IMR-90 (cell line): ENCODE results near the gene MBTPS1. TPM values are rescaled to one million over a fixed set of nuclear protein-coding genes. Genes with fewer than 3 reads are reported as not detected.

Experiments
- ATAC-seq: fragments of 200-7000 bp; cut with Tn5 transposase; 2 replicates; pipeline ENCODE4 v1.9.1; 2020; ENCODE audit warnings: low read depth, mild to moderate bottlenecking, moderate library complexity
- BruUV-seq: library from RNA; stranded (reverse); fragments of 400-500 nt; replicated peaks from 2 replicates; lab custom pipeline; 2021; lab: Mats Ljungman, UMichigan
- CTCF ChIA-PET: fragments of 300-600 bp; formaldehyde crosslinking; extraction: SDS; loops from one replicate; lab custom pipeline; 2021; ENCODE audit warnings: antibody characterized with exemption; lab: Yijun Ruan, JAX
- POLR2A ChIA-PET: fragments of 300-600 bp; sonication (Branson Sonifier 250); formaldehyde crosslinking; loops from one replicate; lab custom pipeline; 2022; ENCODE audit warnings: antibody characterized with exemption; ENCODE audit not compliant: unreplicated experiment; lab: Charles Lee
- DNase-seq: peaks from one replicate; pipeline ENCODE4 v3.0.0; 2013
- H2AFZ ChIP-seq: replicated peaks from 2 replicates; pipeline ENCODE3; 2013; ENCODE audit warnings: low read length, mild to moderate bottlenecking; ENCODE audit not compliant: poor library complexity
- H2AK5ac ChIP-seq: 2 replicates; pipeline ENCODE4 v1.6.1; 2013; ENCODE audit warnings: low read depth, low read length, inconsistent platforms
- H2AK9ac ChIP-seq: replicated peaks from 2 replicates; pipeline ENCODE3; 2013; ENCODE audit warnings: mild to moderate bottlenecking, low read depth, low read length, moderate library complexity; ENCODE audit not compliant: poor library complexity
- H2BK120ac ChIP-seq: 2 replicates; pipeline ENCODE4 v1.6.1; 2013; ENCODE audit warnings: low read depth, low read length, inconsistent platforms
- H2BK15ac ChIP-seq: 3 replicates; pipeline ENCODE4 v1.6.1; 2013; ENCODE audit warnings: low read depth, low read length, inconsistent platforms
- H2BK20ac ChIP-seq: 2 replicates; pipeline ENCODE4 v1.6.1; 2013; ENCODE audit warnings: low read depth, mild to moderate bottlenecking, inconsistent platforms, low read length, moderate library complexity
- H2BK5ac ChIP-seq: 2 replicates; pipeline ENCODE4 v1.6.1; 2013; ENCODE audit warnings: mild to moderate bottlenecking, low read depth, low read length, inconsistent platforms; ENCODE audit not compliant: poor library complexity, severe bottlenecking
- H3K14ac ChIP-seq: replicated peaks from 2 replicates; pipeline ENCODE4 v1.6.1; 2013; ENCODE audit warnings: low read depth, low read length, inconsistent platforms
- H3K18ac ChIP-seq: 2 replicates; pipeline ENCODE4 v1.6.1; 2013; ENCODE audit warnings: low read depth, low read length, control low read depth
- H3K23ac ChIP-seq: 2 replicates; pipeline ENCODE4 v1.6.1; 2013; ENCODE audit warnings: low read depth, low read length, inconsistent platforms
- H3K27ac ChIP-seq: 2 replicates; pipeline ENCODE4 v1.5.1; 2013; ENCODE audit warnings: mild to moderate bottlenecking, control low read depth, low read length; ENCODE audit not compliant: insufficient read depth
- H3K27me3 ChIP-seq: 2 replicates; pipeline ENCODE4 v1.6.1; 2013; ENCODE audit warnings: low read length; ENCODE audit not compliant: control insufficient read depth, insufficient read depth
- H3K36me3 ChIP-seq: 2 replicates; pipeline ENCODE4 v1.6.1; 2013; ENCODE audit warnings: low read length, mixed read lengths; ENCODE audit not compliant: control insufficient read depth, insufficient read depth
- H3K4ac ChIP-seq: 2 replicates; pipeline ENCODE4 v1.6.1; 2013; ENCODE audit warnings: low read depth, low read length, inconsistent platforms
- H3K4me1 ChIP-seq: 2 replicates; pipeline ENCODE4 v1.6.1; 2013; ENCODE audit warnings: low read length, mixed read lengths; ENCODE audit not compliant: control insufficient read depth, insufficient read depth
- H3K4me2 ChIP-seq: 2 replicates; pipeline ENCODE4 v1.6.1; 2013; ENCODE audit warnings: low read depth, mild to moderate bottlenecking, control low read depth, low read length, moderate library complexity
- H3K4me3 ChIP-seq: 2 replicates; pipeline ENCODE4 v1.5.1; 2013; ENCODE audit warnings: low read depth, mild to moderate bottlenecking, control low read depth, low read length, moderate library complexity; ENCODE audit not compliant: insufficient read depth
- H3K56ac ChIP-seq: 2 replicates; pipeline ENCODE4 v1.6.1; 2013; ENCODE audit warnings: low read length, inconsistent platforms; ENCODE audit not compliant: insufficient read depth; ENCODE audit errors: extremely low read depth
- H3K79me1 ChIP-seq, 2 experiments: 2 replicates each; pipeline ENCODE4 v1.6.1; 2013; ENCODE audit warnings: low read length in 2 of 2, inconsistent platforms in 1 of 2, low read depth in 1 of 2
- H3K9ac ChIP-seq: 2 replicates; pipeline ENCODE4 v1.6.1; 2013; ENCODE audit warnings: low read depth, low read length, control low read depth
- H3K9me1 ChIP-seq: 2 replicates; pipeline ENCODE4 v1.6.1; 2013; ENCODE audit warnings: low read length, inconsistent platforms; ENCODE audit not compliant: insufficient read depth
- H3K9me3 ChIP-seq: 2 replicates; pipeline ENCODE4 v1.6.1; 2013; ENCODE audit warnings: low read length; ENCODE audit not compliant: control insufficient read depth, insufficient read depth
- H4K20me1 ChIP-seq: 2 replicates; pipeline ENCODE4 v1.6.1; 2013; ENCODE audit warnings: low read length, inconsistent platforms; ENCODE audit not compliant: insufficient read depth
- H4K5ac ChIP-seq: 2 replicates; pipeline ENCODE4 v1.6.1; 2013; ENCODE audit warnings: mild to moderate bottlenecking, low read depth, low read length, control low read depth
- H4K8ac ChIP-seq, 2 experiments: 2 replicates each; pipeline ENCODE4 v1.6.1; 2013; ENCODE audit warnings: low read depth in 2 of 2, low read length in 2 of 2, control low read depth in 1 of 2, inconsistent platforms in 1 of 2
- H4K91ac ChIP-seq: 2 replicates; pipeline ENCODE4 v1.6.1; 2013; ENCODE audit warnings: low read depth, low read length, inconsistent platforms; ENCODE audit not compliant: insufficient read depth
- CEBPB ChIP-seq: IDR thresholded peaks from 2 replicates; pipeline ENCODE4 v1.6.1; 2012; ENCODE audit warnings: low read depth, low read length, improper control_type of control experiment
- CTCF ChIP-seq: conservative IDR thresholded peaks from 2 replicates; pipeline ENCODE4 v1.5.1; 2012; ENCODE audit warnings: mild to moderate bottlenecking, low read depth, low read length, improper control_type of control experiment
- ELK1 ChIP-seq: fragments of 150-350 bp; IDR thresholded peaks from 2 replicates; pipeline ENCODE4 v1.6.1; 2016; ENCODE audit warnings: low read depth, mild to moderate bottlenecking, low read length, moderate library complexity, borderline replicate concordance
- MAFK ChIP-seq: IDR thresholded peaks from 2 replicates; pipeline ENCODE4 v1.6.1; 2012; ENCODE audit warnings: low read depth, low read length, improper control_type of control experiment
- MAZ ChIP-seq: IDR thresholded peaks from 2 replicates; pipeline ENCODE4 v1.6.1; 2012; ENCODE audit warnings: low read depth, mild to moderate bottlenecking, low read length, improper control_type of control experiment, moderate library complexity, borderline replicate concordance
- MXI1 ChIP-seq: IDR thresholded peaks from 2 replicates; pipeline ENCODE4 v1.6.1; 2012; ENCODE audit warnings: low read depth, mild to moderate bottlenecking, low read length, moderate library complexity, borderline replicate concordance
- NFE2L2 ChIP-seq: fragments of 150-350 bp; IDR thresholded peaks from 2 replicates; pipeline ENCODE4 v1.6.1; 2016; ENCODE audit warnings: low read depth, mild to moderate bottlenecking, low read length
- POLR2A ChIP-seq: IDR thresholded peaks from 2 replicates; pipeline ENCODE4 v1.6.1; 2012; ENCODE audit warnings: mild to moderate bottlenecking, low read depth, low read length
- RAD21 ChIP-seq: IDR thresholded peaks from 2 replicates; pipeline ENCODE4 v1.6.1; 2012; ENCODE audit warnings: low read length, improper control_type of control experiment
- RFX5 ChIP-seq: IDR thresholded peaks from 2 replicates; pipeline ENCODE4 v1.8.0; 2012; ENCODE audit warnings: low read depth, mild to moderate bottlenecking, low read length, moderate library complexity
- SMC3 ChIP-seq: fragments of 150-350 bp; IDR thresholded peaks from 2 replicates; pipeline ENCODE4 v1.6.1; 2016; ENCODE audit warnings: low read depth, mild to moderate bottlenecking, antibody characterized with exemption, low read length, moderate library complexity
- WGBS, 2 experiments: methylation state at CpG; one replicate each; pipeline versions ENCODE4 v1.1.5 to v1.1.7; 2013; ENCODE audit warnings: missing lambda C conversion rate in 2 of 2; ENCODE audit not compliant: insufficient read length in 1 of 2; ENCODE audit errors: extremely low coverage in 2 of 2; 5-methylcytosine and 5-hydroxymethylcytosine counted together
- dilution Hi-C: fragments of 300-500 bp; cut with HindIII; formaldehyde crosslinking; loops from one replicate; pipeline ENCODE4 v1.14.3; 2018; ENCODE audit warnings: low sequenced_read_pairs; ENCODE audit not compliant: unreplicated experiment
- in situ Hi-C: fragments of 300-500 bp; cut with MboI; formaldehyde crosslinking; loops from 3 replicates; pipeline ENCODE4 v1.14.3; 2019; ENCODE audit warnings: low sequenced_read_pairs, inconsistent platforms, mixed read lengths
- intact Hi-C: fragments of 100-400 bp; cut with micrococcal nuclease; formaldehyde crosslinking; loops from 2 replicates; pipeline ENCODE4 v1.10.0; 2022
- polyA plus RNA-seq, 3 experiments: library from polyadenylated mRNA; depleted of rRNA; stranded (reverse); fragments of >200 nt; gene quantifications; 2 replicates each; pipeline ENCODE4 v1.2.3, GENCODE V29; 2012; ENCODE audit warnings: low replicate concordance in 1 of 3
- total RNA-seq: library from RNA; depleted of rRNA; stranded (reverse); fragments of >200 nt; gene quantifications from 2 replicates; pipeline ENCODE4 v1.2.3, GENCODE V29; 2012
- TF ChIP-seq, protein P1 (sequence below): fragments of 150-350 bp; IDR thresholded peaks from 2 replicates; pipeline ENCODE4 v1.6.1; 2017; ENCODE audit warnings: mild to moderate bottlenecking, antibody characterized with exemption, low read length, low read depth

Gene MBTPS1
- total and polyA plus RNA-seq, 2 of the 4 experiments (the other 2 are of a cell fraction) = 59.0 to 70.4 TPM

GRCh38 chr16:84021488-84021887, 95.3 kb downstream of the MBTPS1 start:
- H3K9ac ChIP-seq = no peak overlapping the region
- WGBS, 2 experiments = 29% methylated on average over 1 of the region's 5 CpGs; no CpG with 5 or more reads in 1 of the 2 experiments

More at GRCh38 chr16:84021488-84021887, 95.3 kb downstream of the MBTPS1 start:
- Histone ChIP-seq H3K4me3 (no peak overlapping the region), H3K79me1 (no peaks in the 10 kb centered on the region), H3K4me1 (peaks cover 7% of the 10 kb centered on the region), H3K27me3 (peaks cover 29% of the 10 kb centered on the region), H2AK5ac (no peak overlapping the region), H2BK120ac (no peak overlapping the region), H3K27ac (no peak overlapping the region), H2BK20ac (no peak overlapping the region), H2AK9ac (no peak overlapping the region), H3K14ac (no peak overlapping the region), H2BK5ac (no peak overlapping the region), H3K23ac (no peak overlapping the region), H2BK15ac (no peak overlapping the region), H3K18ac (no peak overlapping the region), H3K4me2 (no peak overlapping the region), H3K56ac (no peak overlapping the region), H3K36me3 (no peaks in the 10 kb centered on the region), H4K20me1 (no peaks in the 10 kb centered on the region), H4K91ac (no peak overlapping the region), H4K8ac (no peak overlapping the region), H3K9me1 (no peaks in the 10 kb centered on the region), H3K4ac (no peak overlapping the region), H2AFZ (no peak overlapping the region), H3K9me3 (peaks cover 13% of the 10 kb centered on the region), H4K5ac (no peak overlapping the region)
- in situ Hi-C loops (no loop called here), intact Hi-C loops (no loop called here), dilution Hi-C loops (no loop called here)
- ChIA-PET POLR2A (no interaction called here), CTCF (no interaction called here)
- no peak for TF ChIP-seq CEBPB
- TF ChIP-seq MXI1 = no peak
- TF ChIP-seq MAZ = no peak
- no peak for TF ChIP-seq MAFK
- TF ChIP-seq POLR2A = no peak
- TF ChIP-seq SMC3 = no peak
- TF ChIP-seq, protein P1, sequence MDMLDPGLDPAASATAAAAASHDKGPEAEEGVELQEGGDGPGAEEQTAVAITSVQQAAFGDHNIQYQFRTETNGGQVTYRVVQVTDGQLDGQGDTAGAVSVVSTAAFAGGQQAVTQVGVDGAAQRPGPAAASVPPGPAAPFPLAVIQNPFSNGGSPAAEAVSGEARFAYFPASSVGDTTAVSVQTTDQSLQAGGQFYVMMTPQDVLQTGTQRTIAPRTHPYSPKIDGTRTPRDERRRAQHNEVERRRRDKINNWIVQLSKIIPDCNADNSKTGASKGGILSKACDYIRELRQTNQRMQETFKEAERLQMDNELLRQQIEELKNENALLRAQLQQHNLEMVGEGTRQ = no peak
- no peak for TF ChIP-seq CTCF
- TF ChIP-seq ELK1 = no peak
- TF ChIP-seq NFE2L2 = no peak
- TF ChIP-seq RFX5 = no peak
- no peak for TF ChIP-seq RAD21
- BruUV-seq = no TSS peak
- DNase-seq (no peak), ATAC-seq (no peak)
